NT2/D1 (cell line): ENCODE results near the gene MMS19.

Source experiments
- DNase-seq: peaks from one replicate; pipeline ENCODE4 v3.0.0-alpha.2; 2011; ENCODE audit warnings: low read depth, low spot score
- H3K27me3 ChIP-seq: 2 replicates; pipeline ENCODE4 v1.6.0; 2011; ENCODE audit warnings: mild to moderate bottlenecking; ENCODE audit not compliant: insufficient read length, insufficient read depth
- H3K36me3 ChIP-seq: 2 replicates; pipeline ENCODE4 v1.6.1; 2011; ENCODE audit warnings: mild to moderate bottlenecking, low read length, mixed read lengths; ENCODE audit not compliant: insufficient read depth, insufficient read length
- H3K4me1 ChIP-seq: 2 replicates; pipeline ENCODE4 v1.5.1; 2011; ENCODE audit not compliant: insufficient read depth, insufficient read length
- H3K4me3 ChIP-seq: 2 replicates; pipeline ENCODE4 v1.5.1; 2011; ENCODE audit warnings: low read depth; ENCODE audit not compliant: insufficient read length
- H3K9ac ChIP-seq: 2 replicates; pipeline ENCODE4 v1.6.0; 2011; ENCODE audit warnings: low read depth; ENCODE audit not compliant: insufficient read length
- H3K9me3 ChIP-seq: 2 replicates; pipeline ENCODE4 v1.5.1; 2011; ENCODE audit warnings: mild to moderate bottlenecking, low read length; ENCODE audit not compliant: insufficient read depth
- SUZ12 ChIP-seq: IDR thresholded peaks from 2 replicates; pipeline ENCODE4 v1.6.1; 2011; ENCODE audit not compliant: insufficient read length, insufficient read depth; ENCODE audit errors: extremely low read depth
- YY1 ChIP-seq: IDR thresholded peaks from 2 replicates; pipeline ENCODE4 v1.6.1; 2011; ENCODE audit not compliant: insufficient read length, insufficient read depth
- ZNF274 ChIP-seq: IDR thresholded peaks from 2 replicates; pipeline ENCODE4 v1.6.1; 2011; ENCODE audit warnings: mild to moderate bottlenecking, low read depth, low read length

The MMS19 gene

DNA sequence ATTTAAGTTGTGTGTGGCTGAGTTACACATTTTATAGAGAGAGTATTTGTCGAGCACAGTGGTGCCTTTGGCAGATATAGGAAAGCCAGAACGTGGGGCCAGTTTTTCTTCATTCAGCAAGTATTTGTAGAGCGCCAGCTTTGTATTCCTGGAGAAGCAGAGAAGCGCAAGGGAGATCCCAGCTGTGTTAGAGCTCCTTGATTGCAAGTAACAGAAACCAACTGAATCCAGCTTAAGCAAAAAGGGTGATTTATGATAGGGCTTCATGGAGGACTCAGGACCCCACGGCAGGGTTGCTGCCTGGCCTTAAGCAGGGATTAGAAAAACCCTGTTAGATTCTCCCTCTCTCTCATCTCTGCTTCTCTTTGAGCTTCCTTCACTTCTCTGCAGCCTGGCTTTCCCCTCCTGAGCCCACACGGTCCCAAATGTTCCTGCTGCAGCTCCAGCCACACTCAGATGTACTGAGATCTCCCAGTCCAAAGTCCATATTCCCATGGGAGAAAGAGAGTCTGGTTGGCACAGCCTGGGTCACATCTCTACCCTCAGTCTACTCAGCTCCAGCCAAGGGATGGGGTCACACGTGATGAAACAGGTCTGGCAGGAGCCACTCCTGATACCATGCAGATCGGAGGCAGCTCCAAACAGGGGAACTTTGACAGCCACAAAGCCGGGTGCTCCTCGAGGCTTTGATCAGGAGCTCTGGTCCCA lies 17.2 kb upstream of the MMS19 start:
- Histone ChIP-seq H3K9me3 (no peaks in the 10 kb centered on the region), H3K27me3 (no peaks in the 10 kb centered on the region), H3K4me1 (peaks cover 11% of the 10 kb centered on the region), H3K4me3 (no peak overlapping the region), H3K9ac (no peak overlapping the region), H3K36me3 (no peaks in the 10 kb centered on the region)
- TF ChIP-seq SUZ12 (no peak), ZNF274 (no peak), YY1 (no peak)
- DNase-seq, result no peak

DNA sequence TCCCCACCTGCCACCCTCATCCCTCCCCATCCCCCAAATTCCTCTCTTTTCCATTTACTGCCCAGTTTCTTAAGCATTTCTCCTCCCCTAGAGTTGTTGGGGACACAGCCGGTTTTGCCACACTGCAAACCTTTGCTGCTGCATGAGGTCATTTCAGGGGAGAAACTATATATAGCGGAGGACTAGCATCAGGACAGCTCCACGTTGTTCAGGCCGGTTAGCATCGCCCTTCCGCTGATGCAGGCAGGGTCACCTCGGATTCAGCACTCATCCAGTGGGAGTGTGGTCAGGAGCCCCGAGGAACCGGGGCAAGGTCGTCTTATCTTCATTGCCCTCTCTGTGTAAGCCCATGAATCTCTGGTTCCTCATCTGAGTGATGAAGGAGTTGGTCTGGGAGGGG lies 16.1 kb upstream of the MMS19 start:
- Histone ChIP-seq H3K9ac (no peak overlapping the region), H3K4me3 (no peak overlapping the region), H3K27me3 (no peaks in the 10 kb centered on the region), H3K36me3 (no peaks in the 10 kb centered on the region), H3K9me3 (no peaks in the 10 kb centered on the region), H3K4me1 (peaks cover 11% of the 10 kb centered on the region)
- no peak for DNase-seq
- TF ChIP-seq ZNF274 (no peak), YY1 (no peak), SUZ12 (no peak)

DNA sequence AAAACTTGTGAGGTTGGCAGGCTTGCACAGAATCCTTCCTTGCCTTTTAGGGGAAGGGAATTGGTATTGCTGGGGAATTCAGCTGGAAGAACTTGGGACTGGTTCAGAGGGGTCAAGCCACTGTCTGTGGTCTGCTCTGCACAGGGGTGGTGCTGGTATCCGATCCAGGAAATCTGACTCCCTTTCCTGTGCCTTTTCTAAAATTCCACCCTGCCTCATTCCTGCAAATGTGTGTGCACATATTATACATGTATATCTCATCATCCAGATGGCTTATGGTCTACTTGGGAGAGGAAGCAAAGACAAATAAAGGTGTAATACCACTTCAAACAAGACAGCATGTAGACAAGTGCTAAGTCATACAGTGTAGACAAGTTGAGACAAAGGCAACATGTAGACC lies 14.8 kb upstream of the MMS19 start:
- TF ChIP-seq YY1 (no peak), SUZ12 (no peak), ZNF274 (no peak)
- DNase-seq, result no peak
- no peaks in the 10 kb centered on the region for H3K36me3 ChIP-seq
- H3K9ac ChIP-seq, result no peak overlapping the region
- peaks cover 6% of the 10 kb centered on the region for H3K4me1 ChIP-seq
- H3K4me3 ChIP-seq, result no peak overlapping the region
- H3K27me3 ChIP-seq, result no peaks in the 10 kb centered on the region
- H3K9me3 ChIP-seq, result no peaks in the 10 kb centered on the region

DNA sequence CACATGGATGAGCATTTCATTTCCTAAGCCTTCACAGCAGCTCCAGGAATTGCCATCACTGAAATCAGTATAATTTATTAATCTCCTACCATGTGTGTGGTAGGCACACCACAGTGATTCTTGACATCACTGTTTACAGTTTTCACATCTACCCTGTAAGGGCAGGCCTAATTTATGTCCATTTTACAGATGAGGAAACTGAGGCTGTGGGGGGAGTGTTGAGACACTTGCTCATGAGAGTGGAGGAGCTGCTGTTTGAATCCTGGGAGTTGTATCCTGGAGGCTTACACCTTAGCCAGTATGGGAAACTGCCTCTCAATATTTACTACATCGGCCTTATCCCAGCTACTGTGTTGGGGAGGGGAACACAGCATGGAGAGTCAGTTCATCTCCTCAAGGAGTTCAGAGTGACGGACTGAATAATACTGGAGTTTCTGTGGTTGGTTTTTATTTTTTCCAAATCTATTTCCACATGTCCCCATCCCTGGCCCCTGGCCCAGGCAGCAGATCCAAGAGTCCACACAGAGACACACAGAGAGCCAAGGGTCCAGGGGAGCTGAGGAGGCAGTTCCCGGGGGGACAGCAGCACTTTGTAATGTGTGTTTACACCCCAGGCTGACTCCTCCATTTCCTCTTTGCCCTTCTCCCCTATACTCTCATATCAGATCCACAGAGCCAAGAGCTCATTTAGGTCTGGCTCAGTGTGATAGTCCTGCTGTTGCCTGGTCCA lies 13.7 kb upstream of the MMS19 start:
- Histone ChIP-seq H3K36me3 (no peaks in the 10 kb centered on the region), H3K4me1 (no peaks in the 10 kb centered on the region), H3K27me3 (no peaks in the 10 kb centered on the region), H3K9ac (no peak overlapping the region), H3K9me3 (no peaks in the 10 kb centered on the region), H3K4me3 (no peak overlapping the region)
- TF ChIP-seq YY1, result no peak
- no peak for TF ChIP-seq SUZ12
- no peak for TF ChIP-seq ZNF274
- DNase-seq, result no peak

DNA sequence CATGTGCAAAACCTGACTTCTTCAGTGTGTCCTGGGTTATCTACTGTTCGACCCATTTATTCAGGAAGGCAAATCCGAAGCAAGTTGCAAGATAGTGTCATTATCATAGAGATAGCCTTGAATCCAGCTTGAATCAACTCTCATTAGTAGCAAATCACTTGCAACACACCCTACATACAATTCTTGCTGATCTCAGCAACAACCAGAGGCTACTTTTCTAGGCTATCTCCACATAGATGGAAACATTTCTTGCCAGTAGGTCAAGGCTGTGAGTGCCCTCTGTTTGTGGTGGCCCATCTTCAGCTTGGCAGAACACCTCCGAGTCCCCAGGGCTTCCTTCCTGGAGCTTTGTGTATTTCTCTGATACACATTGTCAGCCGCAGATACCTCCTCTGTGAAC lies 12.5 kb upstream of the MMS19 start:
- no peak for DNase-seq
- H3K36me3 ChIP-seq, result no peaks in the 10 kb centered on the region
- TF ChIP-seq YY1, result no peak
- TF ChIP-seq SUZ12, result no peak
- TF ChIP-seq ZNF274, result no peak
- no peaks in the 10 kb centered on the region for H3K4me1 ChIP-seq
- no peaks in the 10 kb centered on the region for H3K27me3 ChIP-seq
- H3K4me3 ChIP-seq, result no peak overlapping the region
- no peaks in the 10 kb centered on the region for H3K9me3 ChIP-seq
- no peak overlapping the region for H3K9ac ChIP-seq

DNA sequence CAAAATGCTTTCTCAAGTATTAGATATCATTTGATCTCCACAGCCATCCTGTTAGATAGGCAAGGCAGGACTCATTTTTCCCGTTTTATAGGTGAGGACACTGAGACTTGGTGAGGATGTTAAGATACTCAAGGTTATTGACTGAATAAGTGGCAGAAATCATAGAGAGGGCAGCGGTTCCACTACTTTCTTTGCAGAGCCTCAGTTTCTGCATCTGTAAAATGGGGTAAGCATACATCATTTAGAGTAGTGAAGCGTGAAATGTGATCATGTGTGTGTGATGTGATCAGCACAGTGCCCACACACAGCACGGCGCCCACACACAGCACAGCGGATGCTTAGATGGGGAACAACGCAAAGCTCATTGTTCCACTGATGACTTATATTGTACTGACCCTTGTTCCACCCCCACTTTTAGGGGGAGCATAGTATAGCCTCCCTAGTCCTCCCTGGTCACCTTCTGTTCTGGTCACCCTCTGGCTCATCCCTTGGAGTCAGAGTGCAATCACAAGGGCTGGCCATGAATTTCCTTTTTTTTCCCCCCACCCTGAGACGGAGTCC lies 11.0 kb upstream of the MMS19 start:
- Histone ChIP-seq H3K4me1 (no peaks in the 10 kb centered on the region), H3K4me3 (no peak overlapping the region), H3K9me3 (no peaks in the 10 kb centered on the region), H3K9ac (no peak overlapping the region), H3K36me3 (no peaks in the 10 kb centered on the region), H3K27me3 (no peaks in the 10 kb centered on the region)
- no peak for DNase-seq
- no peak for TF ChIP-seq YY1
- TF ChIP-seq ZNF274, result no peak
- no peak for TF ChIP-seq SUZ12

DNA sequence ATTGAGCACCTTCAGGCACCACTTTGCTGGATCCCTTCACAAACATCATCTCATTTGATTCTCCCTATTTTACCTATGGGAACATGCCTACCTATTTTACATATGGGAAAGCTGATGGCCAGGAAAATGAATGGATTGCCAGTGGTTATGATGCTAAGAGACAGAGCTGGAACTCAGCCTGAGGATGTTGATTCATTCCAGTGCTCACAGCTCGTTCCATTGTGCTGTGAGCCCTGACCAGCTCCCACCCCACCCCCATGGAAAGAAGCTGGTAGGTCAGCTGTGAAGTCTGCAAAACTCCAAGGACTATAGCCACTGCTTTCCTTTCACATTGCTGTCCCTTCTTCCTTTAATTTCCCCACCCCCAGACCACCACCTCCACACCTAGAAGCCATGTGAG lies 10.1 kb upstream of the MMS19 start:
- no peaks in the 10 kb centered on the region for H3K27me3 ChIP-seq
- H3K9ac ChIP-seq, result no peak overlapping the region
- no peaks in the 10 kb centered on the region for H3K9me3 ChIP-seq
- H3K36me3 ChIP-seq, result no peaks in the 10 kb centered on the region
- no peak overlapping the region for H3K4me3 ChIP-seq
- no peak for TF ChIP-seq YY1
- DNase-seq, result no peak
- H3K4me1 ChIP-seq, result no peaks in the 10 kb centered on the region
